ENCODE data around the gene AMOTL1. TPM values are rescaled to one million over a fixed set of nuclear protein-coding genes. Genes with fewer than 3 reads are reported as not detected.

Gene AMOTL1
- total and polyA plus RNA-seq, 2 of the 8 experiments (the other 6 are each of a cell fraction or from before 2014, with no cell fraction given), result 9.0 to 27.6 TPM

- Histone ChIP-seq H3K4me2 (ENCODE audit: insufficient read depth in 1 of 2, low read depth in 2 of 2, low read length in 2 of 2) (no peak overlapping the region), H2AFZ (ENCODE audit: low read length) (no peak overlapping the region), H2BK15ac (ENCODE audit: low read length) (no peak overlapping the region), H3K14ac (ENCODE audit: insufficient read length) (no peak overlapping the region), H3K36me3 (ENCODE audit: control insufficient read depth in 2 of 4, insufficient read depth in 4 of 4, low read length in 3 of 4) (peaks cover 0 to 7% (median 0%) of the 10 kb centered on the region in 4 experiments; a peak in 2 of 8 replicates), H3K23me2 (ENCODE audit: low read depth, low read length) (no peaks in the 10 kb centered on the region), H2AK5ac (ENCODE audit: low read depth, low read length) (no peak overlapping the region), H2BK20ac (ENCODE audit: low read length) (no peak overlapping the region), H3K4me3 (ENCODE audit: extremely low read depth in 1 of 4, insufficient read depth in 2 of 4, low read depth in 3 of 4, low read length in 4 of 4) (no peak overlapping the region), H3K79me1 (ENCODE audit: low read depth, low read length) (no peaks in the 10 kb centered on the region), H3K9me3 (ENCODE audit: insufficient read depth in 2 of 2, low read depth in 1 of 2, low read length in 1 of 2) (peaks cover 5% of the 10 kb centered on the region in 2 experiments; a peak in 1 of 4 replicates), H2BK12ac (ENCODE audit: low read depth, low read length) (no peak overlapping the region), H4K8ac (ENCODE audit: extremely low read depth, insufficient read depth, low read length) (no peak overlapping the region), H3K4me1 (replicated peaks in 1 of 4; ENCODE audit: control insufficient read depth in 3 of 4, insufficient read depth in 4 of 4, low read length in 3 of 4) (peaks cover 0 to 3% (median 0%) of the 10 kb centered on the region in 4 experiments; a peak in 1 of 7 replicates), H4K91ac (replicated peaks; ENCODE audit: insufficient read length, low read length) (no peak overlapping the region), H3K56ac (replicated peaks; ENCODE audit: insufficient read length, low read depth, low read length) (no peak overlapping the region), H2BK5ac (ENCODE audit: low read depth, low read length) (no peak overlapping the region), H3K18ac (ENCODE audit: extremely low read depth, low read length) (no peak overlapping the region), H3K27me3 (replicated peaks in 1 of 4; ENCODE audit: control insufficient read depth in 3 of 4, extremely low read depth in 1 of 4, insufficient read depth in 3 of 4, low read length in 3 of 4) (no peaks in the 10 kb centered on the region), H2BK120ac (replicated peaks; ENCODE audit: low read depth, low read length) (no peak overlapping the region), H3K9ac (replicated peaks in 1 of 4; ENCODE audit: extremely low read depth in 1 of 4, low read depth in 3 of 4, low read length in 3 of 4) (no peak overlapping the region), H3K4ac (replicated peaks; ENCODE audit: insufficient read length, low read depth, low read length) (no peak overlapping the region), H3K23ac (ENCODE audit: insufficient read length) (no peak overlapping the region), H4K20me1 (replicated peaks in 1 of 2; ENCODE audit: control insufficient read depth in 1 of 2, insufficient read depth in 2 of 2, low read length in 2 of 2) (no peaks in the 10 kb centered on the region), H4K5ac (ENCODE audit: insufficient read length, low read depth, low read length) (no peak overlapping the region), H3K27ac (ENCODE audit: low read depth, low read length) (no peak overlapping the region), H3K79me2 (ENCODE audit: control insufficient read depth in 1 of 2, insufficient read depth in 2 of 2, low read length in 2 of 2) (no peaks in the 10 kb centered on the region)
- ChIA-PET CTCF (ENCODE audit: partially characterized antibody) (interaction anchor here (2.8 to 6.8 kb wide), 2 partner anchors 14 to 260 kb away, joined by 14 to 48 read pairs; no protein-coding TSS in a partner anchor), POLR2A (ENCODE audit: partially characterized antibody) (no interaction called here)
- TF ChIP-seq, protein P1, sequence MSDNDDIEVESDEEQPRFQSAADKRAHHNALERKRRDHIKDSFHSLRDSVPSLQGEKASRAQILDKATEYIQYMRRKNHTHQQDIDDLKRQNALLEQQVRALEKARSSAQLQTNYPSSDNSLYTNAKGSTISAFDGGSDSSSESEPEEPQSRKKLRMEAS (IDR thresholded peaks at IDR 0.05), result no peak
- TF ChIP-seq SIX5 (IDR thresholded peaks at IDR 0.05; ENCODE audit: low read depth, low read length) (no peak), CHD1 (IDR thresholded peaks at IDR 0.05; ENCODE audit: low read depth, low read length) (no peak), BACH1 (IDR thresholded peaks at IDR 0.05; ENCODE audit: low read length) (no peak), GTF2F1 (IDR thresholded peaks at IDR 0.05; ENCODE audit: borderline replicate concordance, low read depth, low read length) (no peak), TAF1 (IDR thresholded peaks at IDR 0.05; ENCODE audit: low read depth, low read length) (no peak), RFX5 (IDR thresholded peaks at IDR 0.05; ENCODE audit: borderline replicate concordance, low read depth, low read length) (no peak)
- no peak for DNase-seq (ENCODE audit: low read depth in 1 of 2, low spot score in 2 of 2)
- FAIRE-seq, result no peak
- 88% methylated on average over 2 of the region's 2 CpGs; no CpG with 5 or more reads in 1 of the 2 experiments for WGBS, 2 experiments (ENCODE audit: extremely low coverage in 1 of 2, insufficient coverage in 1 of 2, insufficient read length in 1 of 2, insufficient replicate concordance in 2 of 2, low coverage in 1 of 2, low lambda C conversion rate in 2 of 2, missing lambda C conversion rate in 1 of 2)
Observed at GRCh38 chr11:94882931-94883330, 114.8 kb downstream of the AMOTL1 start.
